SK-N-MC (cell line): ENCODE results near the gene GSTM2.

Source experiments
- EZH2 ChIP-seq: fragments of 200-600 bp; sonication (generic); IDR thresholded peaks from one replicate; pipeline ENCODE4 v1.6.1; 2017; ENCODE audit warnings: antibody characterized with exemption
- POLR2AphosphoS5 ChIP-seq: IDR thresholded peaks from 2 replicates; pipeline ENCODE4 v1.6.1; 2012; ENCODE audit warnings: mild to moderate bottlenecking, low read depth, low read length, borderline replicate concordance

- TF ChIP-seq EZH2 (no peak), POLR2AphosphoS5 (peak; percentile 50; the same call in 1 of the 2 replicates)
Measured at GRCh38 chr1:109655615-109656519, 12.0 kb upstream of the GSTM2 start, which contains the start of gene GSTM4.
